GM18519 (cell line): ENCODE results near the gene KCNA10.

Experiments used
- ATAC-seq: cut with Tn5 transposase; IDR thresholded peaks from one replicate; pipeline ENCODE4 v1.9.1; 2021; ENCODE audit warnings: mild to moderate bottlenecking, moderate library complexity; ENCODE audit not compliant: unreplicated experiment, low FRiP score

KCNA10 gene

GRCh38 chr1:110502402-110503151, 16.4 kb downstream of the KCNA10 start:
- no peak for ATAC-seq

GRCh38 chr1:110501488-110502132, 17.4 kb downstream of the KCNA10 start:
- no peak for ATAC-seq

GRCh38 chr1:110498270-110498669, 20.7 kb downstream of the KCNA10 start:
- no peak for ATAC-seq

- ATAC-seq: no peak
Observed at GRCh38 chr1:110495926-110496600, 22.9 kb downstream of the KCNA10 start.

- no peak for ATAC-seq
Observed at GRCh38 chr1:110494522-110495406, 24.2 kb downstream of the KCNA10 start.

- no peak for ATAC-seq
Observed at GRCh38 chr1:110494036-110494435, 24.9 kb downstream of the KCNA10 start.

DNA sequence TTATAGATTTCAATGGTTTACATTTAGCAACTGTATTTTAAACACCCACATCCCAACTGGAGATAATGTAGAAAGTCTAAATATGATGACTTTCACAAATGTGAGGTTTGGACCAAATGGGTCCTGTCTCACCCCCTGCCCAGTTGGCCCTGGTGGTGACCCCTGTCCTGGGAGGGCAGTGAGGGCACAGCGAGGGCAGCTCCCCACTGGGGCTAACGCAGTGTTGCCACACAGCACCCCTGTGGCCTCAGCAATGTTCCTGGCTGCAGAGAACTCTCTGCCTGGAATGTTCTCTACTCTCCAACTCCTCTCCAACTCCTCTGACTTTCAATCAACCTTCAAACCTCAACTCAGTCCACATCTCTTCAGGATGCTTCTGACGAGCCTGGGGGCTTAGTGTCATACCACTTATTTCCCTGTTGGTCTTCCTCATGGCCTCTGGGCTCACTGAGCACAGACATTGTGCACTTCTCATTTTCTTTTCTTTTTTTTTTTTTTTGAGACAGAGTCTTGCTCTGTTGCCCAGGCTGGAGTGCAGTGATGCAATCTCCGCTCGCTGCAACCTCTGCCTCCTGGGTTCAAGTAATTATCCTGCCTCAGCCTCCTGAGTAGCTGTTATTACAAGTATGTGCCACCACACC, 25.8 kb downstream of the KCNA10 start:
- no peak for ATAC-seq

DNA sequence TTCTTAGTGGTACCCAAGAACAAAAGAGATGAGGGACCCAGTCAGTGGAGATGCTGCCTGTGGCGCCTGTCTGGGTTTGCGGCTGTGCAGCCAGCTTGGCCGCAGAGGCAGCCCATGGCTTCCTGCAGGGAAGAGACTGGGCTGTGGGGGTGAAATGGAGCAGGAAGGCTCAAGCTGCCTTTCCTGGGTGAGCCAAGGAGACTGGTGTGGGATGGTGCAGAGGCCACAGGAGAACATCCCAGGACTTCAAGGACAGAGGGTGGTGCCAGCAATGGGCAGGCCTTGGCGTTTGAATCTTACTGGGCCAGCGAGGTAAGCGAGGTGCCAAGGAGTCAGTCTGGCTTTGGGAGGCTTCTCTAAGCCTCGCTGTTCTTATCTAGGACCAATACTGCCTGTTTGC, 26.4 kb downstream of the KCNA10 start:
- no peak for ATAC-seq

DNA sequence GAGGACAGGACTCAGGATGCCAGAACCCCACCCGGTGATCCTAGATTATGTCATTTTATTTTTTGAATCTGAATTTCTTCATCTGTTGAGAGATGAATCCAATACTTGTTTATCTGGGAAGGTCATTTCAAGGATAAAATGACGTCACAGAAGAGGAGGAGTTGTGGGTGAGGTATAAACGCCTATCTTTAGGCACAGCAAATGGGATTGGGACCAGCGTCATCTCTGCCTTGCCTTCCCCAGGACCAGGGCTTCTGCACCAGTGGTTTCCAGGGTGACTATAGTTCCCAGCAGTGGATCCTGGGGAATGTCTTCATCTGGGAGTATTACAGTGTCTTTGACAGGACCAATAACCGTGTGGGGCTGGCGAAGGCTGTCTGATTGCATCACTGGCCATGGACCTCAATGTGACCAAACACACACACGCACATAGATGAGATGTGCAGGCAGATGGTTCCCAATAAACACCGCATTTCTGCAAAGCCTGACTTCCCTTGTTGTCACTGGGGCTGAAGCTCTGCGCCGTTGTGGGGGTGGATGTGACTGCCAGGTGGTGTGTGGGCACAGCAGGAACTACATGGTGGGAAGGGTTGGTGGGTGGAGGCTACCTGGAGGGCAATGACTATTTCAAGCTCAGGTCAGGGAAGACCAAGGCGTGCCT, 28.1 kb downstream of the KCNA10 start:
- ATAC-seq: no peak

DNA sequence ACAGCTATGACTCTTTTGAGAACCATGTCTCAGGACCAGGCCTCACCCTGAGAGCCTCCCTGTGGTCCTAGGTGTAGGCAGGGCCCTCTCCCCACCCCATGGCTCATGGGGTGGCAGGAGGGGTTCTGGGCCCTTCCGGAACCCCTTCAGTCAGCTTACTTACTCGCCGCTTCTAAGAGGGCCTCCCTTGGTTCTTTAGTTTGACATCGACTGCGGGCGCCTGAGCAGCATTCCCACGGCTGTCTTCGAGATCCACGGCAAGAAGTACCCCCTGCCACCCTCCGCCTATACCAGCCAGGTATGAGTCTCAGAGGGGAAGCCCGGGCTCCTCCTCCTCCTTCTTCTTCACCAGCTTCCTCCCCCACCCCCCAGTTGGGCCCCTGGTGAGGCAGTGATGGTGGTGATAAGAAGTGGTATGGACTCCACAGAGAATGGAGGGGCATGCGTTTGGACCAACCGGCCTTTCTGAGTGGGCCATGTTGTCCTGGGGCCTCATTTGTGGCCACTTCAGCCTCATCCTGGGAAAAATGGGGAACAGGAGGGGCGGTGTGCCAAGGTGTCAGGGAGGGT, 28.9 kb downstream of the KCNA10 start:
- ATAC-seq: no peak

DNA sequence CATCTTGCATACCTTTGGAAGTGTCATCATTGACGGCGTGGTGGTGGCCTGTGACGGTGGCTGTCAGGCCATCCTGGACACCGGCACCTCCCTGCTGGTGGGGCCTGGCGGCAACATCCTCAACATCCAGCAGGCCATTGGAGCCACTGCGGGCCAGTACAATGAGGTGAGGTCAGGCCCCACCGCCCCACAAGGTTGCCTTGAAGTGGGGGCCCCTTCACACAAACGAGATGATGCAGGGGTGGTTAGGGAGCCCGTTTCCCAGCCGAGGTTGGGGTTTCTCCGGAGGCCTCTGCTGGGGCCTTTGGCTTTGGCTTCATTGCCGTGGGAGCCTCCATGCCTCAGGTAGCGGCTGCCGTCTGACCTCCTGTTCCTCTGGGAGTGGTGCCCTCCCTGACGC, 29.6 kb downstream of the KCNA10 start:
- ATAC-seq: no peak

GRCh38 chr1:110488867-110489266, 30.1 kb downstream of the KCNA10 start:
- ATAC-seq: no peak

DNA sequence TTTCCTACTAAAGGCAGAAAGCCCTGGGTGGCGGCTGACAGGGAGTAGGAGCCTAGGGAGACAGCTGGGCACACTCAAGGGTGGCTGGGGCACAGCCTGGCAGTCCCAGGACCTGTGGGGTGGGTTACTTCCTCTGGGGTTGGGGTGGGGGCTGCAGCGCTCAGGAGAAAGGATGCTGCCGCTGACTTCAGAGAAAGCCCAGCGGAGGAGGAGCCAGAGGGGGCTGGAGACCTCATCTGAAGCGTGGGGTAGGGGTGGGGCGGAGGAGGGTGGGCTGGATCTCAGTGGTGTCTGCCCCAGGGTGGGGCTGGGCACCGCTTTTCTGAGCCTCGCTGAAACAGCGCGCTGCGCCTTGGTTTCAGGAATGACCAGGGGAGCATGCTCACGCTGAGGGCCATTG, 30.8 kb downstream of the KCNA10 start:
- no peak for ATAC-seq

DNA sequence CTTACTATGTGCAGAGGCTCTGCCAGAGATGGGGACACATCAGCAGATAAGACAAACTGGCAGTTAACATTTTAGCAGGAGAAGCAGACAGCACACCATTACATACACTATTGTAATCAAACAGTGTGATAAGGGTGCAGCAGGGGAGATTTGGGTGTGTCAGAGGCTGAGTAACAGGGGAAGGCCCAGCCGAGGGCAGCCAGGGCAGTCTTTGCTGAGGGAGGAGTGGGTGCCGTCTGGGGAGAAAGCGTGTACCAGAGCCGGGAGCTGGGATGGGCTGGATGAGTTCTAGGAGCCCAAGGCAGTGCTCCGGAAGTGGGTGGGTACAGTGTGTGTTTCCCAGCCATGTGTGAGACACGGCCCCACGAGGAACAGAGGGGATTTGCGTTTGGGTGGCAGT, 31.2 kb downstream of the KCNA10 start:
- no peak for ATAC-seq

- no peak for ATAC-seq
Observed at GRCh38 chr1:110485725-110486124, 33.2 kb downstream of the KCNA10 start.

- no peak for ATAC-seq
Observed at GRCh38 chr1:110484801-110485200, 34.2 kb downstream of the KCNA10 start.

DNA sequence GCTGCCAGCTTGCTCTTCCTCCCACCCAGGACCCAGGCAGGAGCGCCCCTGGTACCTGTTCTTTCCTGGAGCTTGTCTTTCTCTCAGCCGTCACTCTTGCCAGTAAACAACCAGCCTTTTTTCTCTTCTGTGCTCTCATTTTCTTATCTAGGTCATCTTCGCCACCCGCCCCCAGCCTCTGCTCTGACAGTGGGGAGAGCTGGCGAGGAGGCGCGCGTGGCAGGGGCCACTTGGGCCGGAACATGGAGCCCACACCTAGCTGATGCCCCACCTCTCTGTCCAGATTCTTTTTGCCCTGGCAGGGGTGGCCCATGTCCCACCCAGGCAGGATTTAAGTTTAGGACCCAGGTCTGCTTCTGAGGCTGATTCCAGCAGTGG, 35.7 kb downstream of the KCNA10 start:
- ATAC-seq: no peak

GRCh38 chr1:110482662-110483307, 36.2 kb downstream of the KCNA10 start:
- no peak for ATAC-seq
